ENCODE results near the gene BLMH.

Gene BLMH

GRCh38 chr17:30244853-30245385, 46.8 kb downstream of the BLMH start:
- no peak overlapping the region for H4K5ac ChIP-seq (ENCODE audit: low read length)
- DNase-seq, result no peak
- no peak overlapping the region for H3K4me2 ChIP-seq (ENCODE audit: low read length)
- no peak overlapping the region for H3K9ac ChIP-seq (ENCODE audit: low read length)
- no peak overlapping the region for H3K18ac ChIP-seq (ENCODE audit: low read length)
- no peak overlapping the region for H3K27ac ChIP-seq (ENCODE audit: low read depth, low read length)
- H2BK5ac ChIP-seq (ENCODE audit: low read length), result no peak overlapping the region
- no peaks in the 10 kb centered on the region for H3K36me3 ChIP-seq (ENCODE audit: control insufficient read depth, insufficient read depth, low read length)
- no peak overlapping the region for H2AK5ac ChIP-seq (ENCODE audit: low read length)
- H3K56ac ChIP-seq (ENCODE audit: low read length), result no peak overlapping the region
- no peaks in the 10 kb centered on the region for H3K27me3 ChIP-seq (ENCODE audit: insufficient read depth, low read length, poor library complexity)
- no peak overlapping the region for H2BK15ac ChIP-seq (replicated peaks; ENCODE audit: low read depth)
- H3K4ac ChIP-seq (ENCODE audit: low read depth, low read length), result no peak overlapping the region
- H3K4me3 ChIP-seq (ENCODE audit: low read length), result no peak overlapping the region
- H3K4me1 ChIP-seq (ENCODE audit: control insufficient read depth, low read depth, low read length), result no peaks in the 10 kb centered on the region
- H3K23ac ChIP-seq (ENCODE audit: low read length), result no peak overlapping the region
- no peak overlapping the region for H4K8ac ChIP-seq (ENCODE audit: low read depth, low read length)
- no peak overlapping the region for H2BK120ac ChIP-seq (ENCODE audit: low read depth, low read length)
- no CpG with 5 or more reads among the region's 4 CpGs for WGBS (ENCODE audit: extremely low coverage, insufficient coverage, low lambda C conversion rate)
- no peaks in the 10 kb centered on the region for H3K79me2 ChIP-seq (ENCODE audit: control insufficient read depth, insufficient read depth, low read length)
- H3K79me1 ChIP-seq (ENCODE audit: low read length), result no peaks in the 10 kb centered on the region

- no peak overlapping the region for H3K18ac ChIP-seq (ENCODE audit: low read length)
- H3K79me2 ChIP-seq (ENCODE audit: control insufficient read depth, insufficient read depth, low read length), result no peaks in the 10 kb centered on the region
- H2BK120ac ChIP-seq (ENCODE audit: low read depth, low read length), result no peak overlapping the region
- H3K9ac ChIP-seq (ENCODE audit: low read length), result no peak overlapping the region
- no peak overlapping the region for H3K4me2 ChIP-seq (ENCODE audit: low read length)
- no peak for DNase-seq
- no peak overlapping the region for H3K23ac ChIP-seq (ENCODE audit: low read length)
- no peak overlapping the region for H3K4ac ChIP-seq (ENCODE audit: low read depth, low read length)
- no peaks in the 10 kb centered on the region for H3K36me3 ChIP-seq (ENCODE audit: control insufficient read depth, insufficient read depth, low read length)
- no peak overlapping the region for H2AK5ac ChIP-seq (ENCODE audit: low read length)
- no peak overlapping the region for H3K4me3 ChIP-seq (ENCODE audit: low read length)
- no peak overlapping the region for H2BK15ac ChIP-seq (replicated peaks; ENCODE audit: low read depth)
- H3K27ac ChIP-seq (ENCODE audit: low read depth, low read length), result no peak overlapping the region
- H3K79me1 ChIP-seq (ENCODE audit: low read length), result no peaks in the 10 kb centered on the region
- no peaks in the 10 kb centered on the region for H3K4me1 ChIP-seq (ENCODE audit: control insufficient read depth, low read depth, low read length)
- no peaks in the 10 kb centered on the region for H3K27me3 ChIP-seq (ENCODE audit: insufficient read depth, low read length, poor library complexity)
- H3K56ac ChIP-seq (ENCODE audit: low read length), result no peak overlapping the region
- no peak overlapping the region for H4K8ac ChIP-seq (ENCODE audit: low read depth, low read length)
- no peak overlapping the region for H4K5ac ChIP-seq (ENCODE audit: low read length)
- H2BK5ac ChIP-seq (ENCODE audit: low read length), result no peak overlapping the region
- no CpG with 5 or more reads among the region's 8 CpGs for WGBS (ENCODE audit: extremely low coverage, insufficient coverage, low lambda C conversion rate)
Observed at GRCh38 chr17:30243568-30243967, 48.2 kb downstream of the BLMH start.

GRCh38 chr17:30243002-30243401, 48.7 kb downstream of the BLMH start:
- H3K79me1 ChIP-seq (ENCODE audit: low read length), result no peaks in the 10 kb centered on the region
- no peaks in the 10 kb centered on the region for H3K79me2 ChIP-seq (ENCODE audit: control insufficient read depth, insufficient read depth, low read length)
- H3K4ac ChIP-seq (ENCODE audit: low read depth, low read length), result no peak overlapping the region
- H3K36me3 ChIP-seq (ENCODE audit: control insufficient read depth, insufficient read depth, low read length), result no peaks in the 10 kb centered on the region
- no peak overlapping the region for H3K18ac ChIP-seq (ENCODE audit: low read length)
- no peak overlapping the region for H3K27ac ChIP-seq (ENCODE audit: low read depth, low read length)
- H3K27me3 ChIP-seq (ENCODE audit: insufficient read depth, low read length, poor library complexity), result peaks cover under 1% of the 10 kb centered on the region
- no peak overlapping the region for H2AK5ac ChIP-seq (ENCODE audit: low read length)
- H2BK5ac ChIP-seq (ENCODE audit: low read length), result no peak overlapping the region
- H3K4me1 ChIP-seq (ENCODE audit: control insufficient read depth, low read depth, low read length), result no peaks in the 10 kb centered on the region
- no peak overlapping the region for H2BK120ac ChIP-seq (ENCODE audit: low read depth, low read length)
- H3K9ac ChIP-seq (ENCODE audit: low read length), result no peak overlapping the region
- H3K4me3 ChIP-seq (ENCODE audit: low read length), result no peak overlapping the region
- no CpG with 5 or more reads among the region's 4 CpGs for WGBS (ENCODE audit: extremely low coverage, insufficient coverage, low lambda C conversion rate)
- no peak overlapping the region for H4K5ac ChIP-seq (ENCODE audit: low read length)
- no peak overlapping the region for H3K23ac ChIP-seq (ENCODE audit: low read length)
- H3K4me2 ChIP-seq (ENCODE audit: low read length), result no peak overlapping the region
- H3K56ac ChIP-seq (ENCODE audit: low read length), result no peak overlapping the region
- H4K8ac ChIP-seq (ENCODE audit: low read depth, low read length), result no peak overlapping the region
- H2BK15ac ChIP-seq (replicated peaks; ENCODE audit: low read depth), result no peak overlapping the region
- no peak for DNase-seq

GRCh38 chr17:30241051-30241450, 50.7 kb downstream of the BLMH start:
- no peak overlapping the region for H2BK15ac ChIP-seq (replicated peaks; ENCODE audit: low read depth)
- H3K56ac ChIP-seq (ENCODE audit: low read length), result no peak overlapping the region
- H3K4me2 ChIP-seq (ENCODE audit: low read length), result no peak overlapping the region
- H4K8ac ChIP-seq (ENCODE audit: low read depth, low read length), result no peak overlapping the region
- H3K27me3 ChIP-seq (ENCODE audit: insufficient read depth, low read length, poor library complexity), result peaks cover 12% of the 10 kb centered on the region
- H3K79me1 ChIP-seq (ENCODE audit: low read length), result no peaks in the 10 kb centered on the region
- no peak overlapping the region for H2BK120ac ChIP-seq (ENCODE audit: low read depth, low read length)
- H3K18ac ChIP-seq (ENCODE audit: low read length), result no peak overlapping the region
- no peak overlapping the region for H3K27ac ChIP-seq (ENCODE audit: low read depth, low read length)
- H2BK5ac ChIP-seq (ENCODE audit: low read length), result no peak overlapping the region
- no peak overlapping the region for H3K4ac ChIP-seq (ENCODE audit: low read depth, low read length)
- no peak overlapping the region for H3K9ac ChIP-seq (ENCODE audit: low read length)
- H2AK5ac ChIP-seq (ENCODE audit: low read length), result no peak overlapping the region
- no peaks in the 10 kb centered on the region for H3K79me2 ChIP-seq (ENCODE audit: control insufficient read depth, insufficient read depth, low read length)
- no peak overlapping the region for H3K4me3 ChIP-seq (ENCODE audit: low read length)
- no peak overlapping the region for H3K23ac ChIP-seq (ENCODE audit: low read length)
- no peak overlapping the region for H4K5ac ChIP-seq (ENCODE audit: low read length)
- DNase-seq, result no peak
- H3K4me1 ChIP-seq (ENCODE audit: control insufficient read depth, low read depth, low read length), result no peaks in the 10 kb centered on the region
- no CpG with 5 or more reads among the region's 6 CpGs for WGBS (ENCODE audit: extremely low coverage, insufficient coverage, low lambda C conversion rate)
- no peaks in the 10 kb centered on the region for H3K36me3 ChIP-seq (ENCODE audit: control insufficient read depth, insufficient read depth, low read length)

GRCh38 chr17:30240177-30240576, 51.6 kb downstream of the BLMH start:
- DNase-seq, result no peak
- H3K56ac ChIP-seq (ENCODE audit: low read length), result no peak overlapping the region
- H2BK5ac ChIP-seq (ENCODE audit: low read length), result no peak overlapping the region
- WGBS (ENCODE audit: extremely low coverage, insufficient coverage, low lambda C conversion rate), result no CpG with 5 or more reads among the region's 8 CpGs
- H3K18ac ChIP-seq (ENCODE audit: low read length), result no peak overlapping the region
- H3K27me3 ChIP-seq (ENCODE audit: insufficient read depth, low read length, poor library complexity), result peaks cover 21% of the 10 kb centered on the region
- H3K79me2 ChIP-seq (ENCODE audit: control insufficient read depth, insufficient read depth, low read length), result no peaks in the 10 kb centered on the region
- H4K5ac ChIP-seq (ENCODE audit: low read length), result no peak overlapping the region
- no peaks in the 10 kb centered on the region for H3K4me1 ChIP-seq (ENCODE audit: control insufficient read depth, low read depth, low read length)
- no peak overlapping the region for H4K8ac ChIP-seq (ENCODE audit: low read depth, low read length)
- no peak overlapping the region for H2BK15ac ChIP-seq (replicated peaks; ENCODE audit: low read depth)
- no peak overlapping the region for H3K4ac ChIP-seq (ENCODE audit: low read depth, low read length)
- no peak overlapping the region for H3K27ac ChIP-seq (ENCODE audit: low read depth, low read length)
- H2AK5ac ChIP-seq (ENCODE audit: low read length), result no peak overlapping the region
- no peak overlapping the region for H3K9ac ChIP-seq (ENCODE audit: low read length)
- H3K23ac ChIP-seq (ENCODE audit: low read length), result no peak overlapping the region
- H3K4me2 ChIP-seq (ENCODE audit: low read length), result no peak overlapping the region
- no peak overlapping the region for H3K4me3 ChIP-seq (ENCODE audit: low read length)
- no peak overlapping the region for H2BK120ac ChIP-seq (ENCODE audit: low read depth, low read length)
- H3K36me3 ChIP-seq (ENCODE audit: control insufficient read depth, insufficient read depth, low read length), result no peaks in the 10 kb centered on the region
- H3K79me1 ChIP-seq (ENCODE audit: low read length), result no peaks in the 10 kb centered on the region

GRCh38 chr17:30239089-30239462, 52.7 kb downstream of the BLMH start:
- peaks cover 30% of the 10 kb centered on the region for H3K27me3 ChIP-seq (ENCODE audit: insufficient read depth, low read length, poor library complexity)
- DNase-seq, result no peak

More at GRCh38 chr17:30239089-30239462, 52.7 kb downstream of the BLMH start:
- no peak overlapping the region for H2BK5ac ChIP-seq (ENCODE audit: low read length)
- H3K4ac ChIP-seq (ENCODE audit: low read depth, low read length), result no peak overlapping the region
- H2AK5ac ChIP-seq (ENCODE audit: low read length), result no peak overlapping the region
- no peak overlapping the region for H3K18ac ChIP-seq (ENCODE audit: low read length)
- H4K8ac ChIP-seq (ENCODE audit: low read depth, low read length), result no peak overlapping the region
- WGBS (ENCODE audit: extremely low coverage, insufficient coverage, low lambda C conversion rate), result no CpG with 5 or more reads among the region's 5 CpGs
- H3K27ac ChIP-seq (ENCODE audit: low read depth, low read length), result no peak overlapping the region
- no peak overlapping the region for H3K23ac ChIP-seq (ENCODE audit: low read length)
- no peak overlapping the region for H3K56ac ChIP-seq (ENCODE audit: low read length)
- no peak overlapping the region for H4K5ac ChIP-seq (ENCODE audit: low read length)
- H2BK120ac ChIP-seq (ENCODE audit: low read depth, low read length), result no peak overlapping the region
- no peaks in the 10 kb centered on the region for H3K4me1 ChIP-seq (ENCODE audit: control insufficient read depth, low read depth, low read length)
- H3K79me2 ChIP-seq (ENCODE audit: control insufficient read depth, insufficient read depth, low read length), result no peaks in the 10 kb centered on the region
- H3K4me3 ChIP-seq (ENCODE audit: low read length), result no peak overlapping the region
- H2BK15ac ChIP-seq (replicated peaks; ENCODE audit: low read depth), result no peak overlapping the region
- no peaks in the 10 kb centered on the region for H3K79me1 ChIP-seq (ENCODE audit: low read length)
- no peak overlapping the region for H3K9ac ChIP-seq (ENCODE audit: low read length)
- H3K4me2 ChIP-seq (ENCODE audit: low read length), result no peak overlapping the region
- H3K36me3 ChIP-seq (ENCODE audit: control insufficient read depth, insufficient read depth, low read length), result no peaks in the 10 kb centered on the region

Measured in mesendoderm (in vitro differentiated cells).